ENCODE measurements around the gene SNX5. TPM values are rescaled to one million over a fixed set of nuclear protein-coding genes. Genes with fewer than 3 reads are reported as not detected.
A peak's percentile ranks its signal among the peaks of the same experiment; 100 is the strongest.

Gene SNX5
- total RNA-seq, 4 donors from 2014 or later: 131 to 257 (median 132) TPM

GRCh38 chr20:18005170-18005989 is 36.8 kb upstream of the SNX5 start:
- Histone ChIP-seq H3K4me1 (peaks cover 0 to 3% (median 0%) of the 10 kb centered on the region in 4 donors), H3K9me3 (no peaks in the 10 kb centered on the region), H3K36me3 (no peaks in the 10 kb centered on the region), H3K27ac (peak overlapping the region in 2 of 4 donors; percentile 46 to 58), H3K27me3 (no peaks in the 10 kb centered on the region), H3K4me3 (no peak overlapping the region)
- TF ChIP-seq POLR2A (IDR thresholded peaks at IDR 0.05): no peak
- no peak for TF ChIP-seq CTCF (IDR thresholded peaks at IDR 0.05)
- peak in 2 of 3 donors; percentile 39 to 62 for DNase-seq

- H3K4me1 ChIP-seq: peaks cover 0 to 3% (median 0%) of the 10 kb centered on the region in 4 donors
- no peaks in the 10 kb centered on the region for H3K9me3 ChIP-seq
- TF ChIP-seq CTCF (IDR thresholded peaks at IDR 0.05) (no peak), POLR2A (IDR thresholded peaks at IDR 0.05) (no peak)
- H3K36me3 ChIP-seq: no peaks in the 10 kb centered on the region
- H3K4me3 ChIP-seq: no peak overlapping the region
- no peaks in the 10 kb centered on the region for H3K27me3 ChIP-seq
- no peak overlapping the region for H3K27ac ChIP-seq
- DNase-seq: peak in 1 of 3 donors; percentile 48
These were observed 35.9 kb upstream of the SNX5 start for GRCh38 chr20:18004384-18005031.

- no peaks in the 10 kb centered on the region for H3K27me3 ChIP-seq
- no peak for TF ChIP-seq POLR2A (IDR thresholded peaks at IDR 0.05)
- TF ChIP-seq CTCF (IDR thresholded peaks at IDR 0.05): no peak
- H3K4me1 ChIP-seq: peaks cover 0 to 3% (median 0%) of the 10 kb centered on the region in 4 donors
- H3K36me3 ChIP-seq: no peaks in the 10 kb centered on the region
- no peaks in the 10 kb centered on the region for H3K9me3 ChIP-seq
- H3K4me3 ChIP-seq: no peak overlapping the region
- peak in 1 of 3 donors; percentile 27 for DNase-seq
- H3K27ac ChIP-seq: no peak overlapping the region
These were observed 35.3 kb upstream of the SNX5 start for GRCh38 chr20:18003897-18004296.

- peak in 1 of 3 donors; percentile 55 for DNase-seq
- Histone ChIP-seq H3K9me3 (no peaks in the 10 kb centered on the region), H3K27me3 (no peaks in the 10 kb centered on the region), H3K36me3 (no peaks in the 10 kb centered on the region), H3K4me1 (peaks cover 0 to 3% (median 0%) of the 10 kb centered on the region in 4 donors), H3K4me3 (no peak overlapping the region), H3K27ac (no peak overlapping the region)
- TF ChIP-seq CTCF (IDR thresholded peaks at IDR 0.05): no peak
- TF ChIP-seq POLR2A (IDR thresholded peaks at IDR 0.05): no peak
These were observed 32.7 kb upstream of the SNX5 start for GRCh38 chr20:18001131-18001921.

- H3K9me3 ChIP-seq: no peaks in the 10 kb centered on the region
- peaks cover 0 to 3% (median 0%) of the 10 kb centered on the region in 4 donors for H3K4me1 ChIP-seq
- DNase-seq: no peak
- TF ChIP-seq CTCF (IDR thresholded peaks at IDR 0.05) (no peak), POLR2A (IDR thresholded peaks at IDR 0.05) (no peak)
- no peak overlapping the region for H3K4me3 ChIP-seq
- no peaks in the 10 kb centered on the region for H3K36me3 ChIP-seq
- H3K27me3 ChIP-seq: no peaks in the 10 kb centered on the region
- no peak overlapping the region for H3K27ac ChIP-seq
These were observed 31.0 kb upstream of the SNX5 start for GRCh38 chr20:17999566-17999965.

Measured in Peyer's patch (tissue), 4 donors.